GM12878 (cell line): Measurements from ENCODE around the gene EPHA7.

Source experiments
- NR2C2 ChIP-seq: IDR thresholded peaks from 2 replicates; pipeline ENCODE4 v1.6.1; 2011; ENCODE audit warnings: borderline replicate concordance, low read depth; ENCODE audit not compliant: control insufficient read depth, insufficient read length
- POLR2AphosphoS5 ChIP-seq: IDR thresholded peaks from 2 replicates; pipeline ENCODE4 v1.6.1; 2011; ENCODE audit warnings: mild to moderate bottlenecking, low read length, inconsistent platforms
- SREBF2 ChIP-seq: IDR thresholded peaks from 2 replicates; pipeline ENCODE4 v1.6.1; 2012; ENCODE audit warnings: mild to moderate bottlenecking, low read length
- TF ChIP-seq, protein P1 (sequence below), 3 experiments: IDR thresholded peaks in 2 of 3; conservative IDR thresholded peaks in 1 of 3; 2 replicates each; pipeline ENCODE4 v1.5.1; 2011; ENCODE audit warnings: low read depth in 3 of 3, low read length in 3 of 3, mild to moderate bottlenecking in 3 of 3, control low read depth in 2 of 3, moderate library complexity in 2 of 3, inconsistent platforms in 1 of 3, mixed read lengths in 1 of 3; ENCODE audit not compliant: control insufficient read depth in 2 of 3, insufficient read depth in 1 of 3; ENCODE audit errors: extremely low read depth in 1 of 3
- TF ChIP-seq, protein P2 (sequence below): fragments of 450-650 bp; IDR thresholded peaks from 2 replicates; pipeline ENCODE4 v1.6.1; 2017; ENCODE audit warnings: mild to moderate bottlenecking

DNA sequence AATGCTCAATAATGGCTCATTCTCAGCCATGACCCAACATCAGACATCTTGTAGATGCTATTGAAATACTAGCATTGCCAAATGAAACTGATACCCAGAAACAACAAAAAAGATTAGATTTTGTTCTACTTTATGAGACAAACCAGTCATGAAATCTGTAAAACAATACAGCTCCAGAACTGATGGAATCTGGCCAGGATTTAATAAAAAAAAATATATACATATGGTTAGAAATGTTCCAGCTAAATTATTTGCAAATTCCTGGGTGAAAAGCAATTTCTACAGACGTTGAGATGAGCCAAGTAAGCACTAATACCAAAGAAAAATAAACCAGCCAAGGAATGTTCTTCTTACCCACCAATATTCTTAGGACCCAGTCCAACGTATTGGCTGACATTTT lies 201.3 kb downstream of the EPHA7 start:
- TF ChIP-seq POLR2AphosphoS5 (no peak), NR2C2 (no peak), SREBF2 (no peak)
- TF ChIP-seq, protein P1, sequence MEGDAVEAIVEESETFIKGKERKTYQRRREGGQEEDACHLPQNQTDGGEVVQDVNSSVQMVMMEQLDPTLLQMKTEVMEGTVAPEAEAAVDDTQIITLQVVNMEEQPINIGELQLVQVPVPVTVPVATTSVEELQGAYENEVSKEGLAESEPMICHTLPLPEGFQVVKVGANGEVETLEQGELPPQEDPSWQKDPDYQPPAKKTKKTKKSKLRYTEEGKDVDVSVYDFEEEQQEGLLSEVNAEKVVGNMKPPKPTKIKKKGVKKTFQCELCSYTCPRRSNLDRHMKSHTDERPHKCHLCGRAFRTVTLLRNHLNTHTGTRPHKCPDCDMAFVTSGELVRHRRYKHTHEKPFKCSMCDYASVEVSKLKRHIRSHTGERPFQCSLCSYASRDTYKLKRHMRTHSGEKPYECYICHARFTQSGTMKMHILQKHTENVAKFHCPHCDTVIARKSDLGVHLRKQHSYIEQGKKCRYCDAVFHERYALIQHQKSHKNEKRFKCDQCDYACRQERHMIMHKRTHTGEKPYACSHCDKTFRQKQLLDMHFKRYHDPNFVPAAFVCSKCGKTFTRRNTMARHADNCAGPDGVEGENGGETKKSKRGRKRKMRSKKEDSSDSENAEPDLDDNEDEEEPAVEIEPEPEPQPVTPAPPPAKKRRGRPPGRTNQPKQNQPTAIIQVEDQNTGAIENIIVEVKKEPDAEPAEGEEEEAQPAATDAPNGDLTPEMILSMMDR (IDR thresholded peaks at IDR 0.05 in 2 of 3, conservative IDR thresholded peaks at IDR 0.05 in 1 of 3; ENCODE audit: control insufficient read depth in 2 of 3, extremely low read depth in 1 of 3, insufficient read depth in 1 of 3, low read depth in 3 of 3, low read length in 3 of 3): no peak
- TF ChIP-seq, protein P2, sequence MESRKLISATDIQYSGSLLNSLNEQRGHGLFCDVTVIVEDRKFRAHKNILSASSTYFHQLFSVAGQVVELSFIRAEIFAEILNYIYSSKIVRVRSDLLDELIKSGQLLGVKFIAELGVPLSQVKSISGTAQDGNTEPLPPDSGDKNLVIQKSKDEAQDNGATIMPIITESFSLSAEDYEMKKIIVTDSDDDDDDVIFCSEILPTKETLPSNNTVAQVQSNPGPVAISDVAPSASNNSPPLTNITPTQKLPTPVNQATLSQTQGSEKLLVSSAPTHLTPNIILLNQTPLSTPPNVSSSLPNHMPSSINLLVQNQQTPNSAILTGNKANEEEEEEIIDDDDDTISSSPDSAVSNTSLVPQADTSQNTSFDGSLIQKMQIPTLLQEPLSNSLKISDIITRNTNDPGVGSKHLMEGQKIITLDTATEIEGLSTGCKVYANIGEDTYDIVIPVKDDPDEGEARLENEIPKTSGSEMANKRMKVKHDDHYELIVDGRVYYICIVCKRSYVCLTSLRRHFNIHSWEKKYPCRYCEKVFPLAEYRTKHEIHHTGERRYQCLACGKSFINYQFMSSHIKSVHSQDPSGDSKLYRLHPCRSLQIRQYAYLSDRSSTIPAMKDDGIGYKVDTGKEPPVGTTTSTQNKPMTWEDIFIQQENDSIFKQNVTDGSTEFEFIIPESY: no peak
